ENCODE measurements around the gene METRN. TPM values are rescaled to one million over a fixed set of nuclear protein-coding genes. Genes with fewer than 3 reads are reported as not detected.

METRN gene
- total RNA-seq, 4 donors from 2014 or later, result 24.4 to 42.1 (median 33.3) TPM

- in situ Hi-C loops (cut with MboI; ENCODE audit: low sequenced_read_pairs in 4 of 4), result no loop called here
- H3K27me3 ChIP-seq, result peaks cover 3 to 6% (median 5%) of the 10 kb centered on the region in 3 donors
- no peaks in the 10 kb centered on the region for H3K9me3 ChIP-seq
- intact Hi-C loops (cut with DNase I; ENCODE audit: low total_unique reads), result no loop called here
- H3K27ac ChIP-seq, result no peak overlapping the region
- no peaks in the 10 kb centered on the region for H3K36me3 ChIP-seq
- no peak for DNase-seq
- H3K4me3 ChIP-seq, result no peak overlapping the region
- ATAC-seq, result no peak
- H3K4me1 ChIP-seq, result peaks cover 11% of the 10 kb centered on the region in 2 donors
- no peak for TF ChIP-seq CTCF (IDR thresholded peaks at IDR 0.05 in 4 of 5, conservative IDR thresholded peaks at IDR 0.05 in 1 of 5)
- TF ChIP-seq POLR2A (IDR thresholded peaks at IDR 0.05), result no peak
Measured at GRCh38 chr16:743794-744500, 29.0 kb downstream of the METRN start.

- ATAC-seq (no peak), DNase-seq (no peak)
- in situ Hi-C loops (cut with MboI; ENCODE audit: low sequenced_read_pairs in 4 of 4), result no loop called here
- no peaks in the 10 kb centered on the region for H3K36me3 ChIP-seq
- no peak overlapping the region for H3K27ac ChIP-seq
- no peak overlapping the region for H3K4me3 ChIP-seq
- peaks cover 4% of the 10 kb centered on the region in 2 donors for H3K4me1 ChIP-seq
- no peak for TF ChIP-seq POLR2A (IDR thresholded peaks at IDR 0.05)
- no peak for TF ChIP-seq CTCF (IDR thresholded peaks at IDR 0.05 in 4 of 5, conservative IDR thresholded peaks at IDR 0.05 in 1 of 5)
- peaks cover 3 to 8% (median 5%) of the 10 kb centered on the region in 3 donors for H3K27me3 ChIP-seq
- no peaks in the 10 kb centered on the region for H3K9me3 ChIP-seq
- intact Hi-C loops (cut with DNase I; ENCODE audit: low total_unique reads), result no loop called here
Measured at GRCh38 chr16:745739-746138, 30.8 kb downstream of the METRN start.

GRCh38 chr16:746637-747036 is 31.7 kb downstream of the METRN start:
- ATAC-seq (no peak), DNase-seq (no peak)
- H3K4me1 ChIP-seq, result no peaks in the 10 kb centered on the region
- H3K4me3 ChIP-seq, result no peak overlapping the region
- peaks cover 3 to 15% (median 5%) of the 10 kb centered on the region in 3 donors for H3K27me3 ChIP-seq
- H3K36me3 ChIP-seq, result no peaks in the 10 kb centered on the region
- TF ChIP-seq CTCF (IDR thresholded peaks at IDR 0.05 in 4 of 5, conservative IDR thresholded peaks at IDR 0.05 in 1 of 5) (no peak), POLR2A (IDR thresholded peaks at IDR 0.05) (no peak)
- intact Hi-C loops (cut with DNase I; ENCODE audit: low total_unique reads), result no loop called here
- H3K27ac ChIP-seq, result no peak overlapping the region
- no peaks in the 10 kb centered on the region for H3K9me3 ChIP-seq
- in situ Hi-C loops (cut with MboI; ENCODE audit: low sequenced_read_pairs in 4 of 4), result no loop called here

- in situ Hi-C loops (cut with MboI; ENCODE audit: low sequenced_read_pairs in 4 of 4) (no loop called here), intact Hi-C loops (cut with DNase I; ENCODE audit: low total_unique reads) (no loop called here)
- H3K36me3 ChIP-seq, result no peaks in the 10 kb centered on the region
- no peak overlapping the region for H3K27ac ChIP-seq
- H3K4me3 ChIP-seq, result no peak overlapping the region
- ATAC-seq (no peak), DNase-seq (no peak)
- H3K4me1 ChIP-seq, result no peaks in the 10 kb centered on the region
- H3K27me3 ChIP-seq, result peaks cover 6 to 31% (median 11%) of the 10 kb centered on the region in 3 donors
- TF ChIP-seq POLR2A (IDR thresholded peaks at IDR 0.05) (no peak), CTCF (IDR thresholded peaks at IDR 0.05 in 4 of 5, conservative IDR thresholded peaks at IDR 0.05 in 1 of 5) (no peak)
- no peaks in the 10 kb centered on the region for H3K9me3 ChIP-seq
Measured at GRCh38 chr16:747978-748746, 33.2 kb downstream of the METRN start.
